MM.1S (cell line): ENCODE results near the gene SREBF1.

Source experiments
- DNase-seq: peaks from one replicate; pipeline ENCODE4 v3.0.0-alpha.2; 2015
- H2AFZ ChIP-seq: fragments of 300-600 bp; sonication (generic); 2 replicates; pipeline ENCODE4 v1.6.0; 2016; ENCODE audit warnings: antibody characterized with exemption, low read length
- H3F3A ChIP-seq: fragments of 300-600 bp; sonication (generic); 2 replicates; pipeline ENCODE4 v1.6.1; 2016; ENCODE audit warnings: mild to moderate bottlenecking, antibody characterized with exemption, low read length, moderate library complexity, mixed read lengths; ENCODE audit not compliant: insufficient read depth
- H3K27ac ChIP-seq: fragments of 300-600 bp; sonication (generic); 2 replicates; pipeline ENCODE4 v1.5.1; 2016; ENCODE audit warnings: mild to moderate bottlenecking, low read length
- H3K27me3 ChIP-seq: fragments of 300-600 bp; sonication (generic); replicated peaks from 2 replicates; pipeline ENCODE4 v1.6.0; 2016; ENCODE audit warnings: low read length; ENCODE audit not compliant: insufficient read depth
- H3K36me3 ChIP-seq: fragments of 300-600 bp; sonication (generic); replicated peaks from 2 replicates; pipeline ENCODE4 v1.6.1; 2016; ENCODE audit warnings: mild to moderate bottlenecking, low read length, mixed read lengths; ENCODE audit not compliant: insufficient read depth
- H3K4me1 ChIP-seq: fragments of 300-600 bp; sonication (generic); 2 replicates; pipeline ENCODE4 v1.6.1; 2016; ENCODE audit warnings: low read length, mixed read lengths
- H3K4me2 ChIP-seq: fragments of 300-600 bp; sonication (generic); 2 replicates; pipeline ENCODE4 v1.6.0; 2016; ENCODE audit warnings: low read depth, low read length
- H3K4me3 ChIP-seq: fragments of 300-600 bp; sonication (generic); 2 replicates; pipeline ENCODE4 v1.5.1; 2016; ENCODE audit warnings: low read length, mixed read lengths
- H3K79me2 ChIP-seq: fragments of 300-600 bp; sonication (generic); 2 replicates; pipeline ENCODE4 v1.6.1; 2016; ENCODE audit warnings: mixed run types, low read length, mixed read lengths
- H3K9ac ChIP-seq: fragments of 300-600 bp; sonication (generic); 2 replicates; pipeline ENCODE4 v1.6.1; 2016; ENCODE audit warnings: low read length, mixed read lengths
- H3K9me2 ChIP-seq: fragments of 300-600 bp; sonication (generic); replicated peaks from 2 replicates; pipeline ENCODE4 v1.6.1; 2016; ENCODE audit warnings: mild to moderate bottlenecking, low read length, mixed read lengths; ENCODE audit not compliant: insufficient read depth
- H3K9me3 ChIP-seq: fragments of 300-600 bp; sonication (generic); replicated peaks from 2 replicates; pipeline ENCODE4 v1.6.1; 2016; ENCODE audit warnings: mild to moderate bottlenecking, low read length, mixed read lengths; ENCODE audit not compliant: insufficient read depth
- H4K20me1 ChIP-seq: fragments of 300-600 bp; sonication (generic); 2 replicates; pipeline ENCODE4 v1.6.1; 2016; ENCODE audit warnings: mild to moderate bottlenecking, low read length, moderate library complexity, mixed read lengths; ENCODE audit not compliant: insufficient read depth
- EZH2 ChIP-seq: fragments of 300-600 bp; sonication (generic); optimal IDR thresholded peaks from 2 replicates; pipeline ENCODE3; 2017; ENCODE audit warnings: low read depth, mild to moderate bottlenecking, antibody characterized with exemption, low read length, mixed read lengths
- EZH2phosphoT487 ChIP-seq: fragments of 300-600 bp; sonication (generic); IDR thresholded peaks from 2 replicates; pipeline ENCODE4 v1.6.1; 2018; ENCODE audit warnings: antibody characterized with exemption, low read length
- TF ChIP-seq, protein P1 (sequence below): fragments of 300-600 bp; sonication (generic); IDR thresholded peaks from 2 replicates; pipeline ENCODE4 v1.5.1; 2016; ENCODE audit warnings: antibody characterized with exemption, low read length, mixed read lengths

SREBF1 gene

DNA sequence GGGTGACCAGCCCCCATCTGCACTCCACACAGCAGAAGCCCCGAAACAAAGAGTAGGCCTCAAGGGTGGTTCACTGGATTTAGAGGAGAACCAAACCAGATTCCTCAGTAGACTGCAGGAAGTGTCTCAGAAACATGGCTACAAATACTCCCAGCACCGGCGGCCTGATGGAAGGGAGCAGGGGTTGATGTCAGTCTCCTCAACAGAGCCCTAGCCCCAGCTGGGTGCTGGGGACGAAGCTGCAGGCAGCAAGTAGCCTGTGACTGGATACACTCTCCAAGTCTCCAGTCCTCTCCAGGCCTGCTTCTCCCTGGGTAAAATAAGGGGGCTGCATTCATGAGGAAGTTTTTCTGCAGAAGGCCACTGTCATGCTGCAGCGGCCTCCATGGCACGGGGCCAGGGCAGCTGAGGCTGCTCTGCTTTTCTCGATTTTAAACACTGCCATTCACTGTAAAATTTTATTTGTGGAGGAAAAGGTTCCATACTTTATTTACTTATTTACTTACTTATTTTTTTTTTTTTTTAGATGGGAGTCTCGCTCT, 36.7 kb upstream of the SREBF1 start:
- Histone ChIP-seq H4K20me1 (no peaks in the 10 kb centered on the region), H3K27me3 (no peaks in the 10 kb centered on the region), H2AFZ (no peak overlapping the region), H3K36me3 (no peaks in the 10 kb centered on the region), H3K79me2 (no peaks in the 10 kb centered on the region), H3K4me3 (no peak overlapping the region), H3F3A (no peaks in the 10 kb centered on the region), H3K9ac (no peak overlapping the region), H3K9me2 (no peaks in the 10 kb centered on the region), H3K4me2 (no peak overlapping the region), H3K4me1 (no peaks in the 10 kb centered on the region), H3K9me3 (no peaks in the 10 kb centered on the region), H3K27ac (no peak overlapping the region)
- no peak for TF ChIP-seq EZH2phosphoT487
- DNase-seq = no peak

DNA sequence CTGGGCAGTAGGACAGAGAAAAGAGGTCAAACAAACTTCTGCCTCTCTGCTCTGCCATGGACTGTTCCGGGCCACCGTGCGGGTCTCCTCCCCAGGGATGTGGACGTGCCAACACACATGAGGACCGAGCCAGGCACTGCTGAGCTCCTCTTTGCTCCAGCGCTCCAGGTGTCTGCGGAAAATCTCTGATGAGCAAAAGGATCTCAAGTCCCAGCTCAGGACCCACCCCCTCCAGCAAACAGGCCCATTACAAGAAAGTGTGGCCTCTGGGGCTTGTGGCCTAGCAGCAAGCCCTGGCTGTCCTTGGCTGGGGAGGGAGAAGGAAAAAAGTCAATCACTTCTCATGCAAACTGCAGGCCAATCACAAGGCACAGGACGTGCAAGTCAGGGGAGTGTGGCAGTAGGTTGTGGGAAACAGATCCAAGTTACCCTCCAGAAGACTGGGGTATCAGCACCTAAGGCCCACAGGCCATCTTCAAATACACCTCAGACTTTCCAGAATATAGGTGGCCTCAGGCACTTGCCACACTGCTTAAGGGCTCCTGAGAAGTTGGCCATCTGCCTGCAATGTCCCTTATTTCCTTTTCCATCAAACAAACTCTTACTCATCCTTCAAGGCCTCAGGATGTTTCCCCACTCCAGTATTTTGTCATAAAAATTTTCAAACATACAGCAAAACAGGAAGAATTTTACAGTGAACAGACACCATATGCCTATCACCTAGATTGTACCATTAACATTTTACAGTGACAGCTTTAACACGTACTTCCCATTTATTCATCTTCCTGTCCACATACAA, 36.0 kb upstream of the SREBF1 start:
- no peak overlapping the region for H2AFZ ChIP-seq
- no peaks in the 10 kb centered on the region for H3K79me2 ChIP-seq
- no peaks in the 10 kb centered on the region for H3K27me3 ChIP-seq
- TF ChIP-seq EZH2 (no peak), EZH2phosphoT487 (no peak)
- TF ChIP-seq, protein P1, sequence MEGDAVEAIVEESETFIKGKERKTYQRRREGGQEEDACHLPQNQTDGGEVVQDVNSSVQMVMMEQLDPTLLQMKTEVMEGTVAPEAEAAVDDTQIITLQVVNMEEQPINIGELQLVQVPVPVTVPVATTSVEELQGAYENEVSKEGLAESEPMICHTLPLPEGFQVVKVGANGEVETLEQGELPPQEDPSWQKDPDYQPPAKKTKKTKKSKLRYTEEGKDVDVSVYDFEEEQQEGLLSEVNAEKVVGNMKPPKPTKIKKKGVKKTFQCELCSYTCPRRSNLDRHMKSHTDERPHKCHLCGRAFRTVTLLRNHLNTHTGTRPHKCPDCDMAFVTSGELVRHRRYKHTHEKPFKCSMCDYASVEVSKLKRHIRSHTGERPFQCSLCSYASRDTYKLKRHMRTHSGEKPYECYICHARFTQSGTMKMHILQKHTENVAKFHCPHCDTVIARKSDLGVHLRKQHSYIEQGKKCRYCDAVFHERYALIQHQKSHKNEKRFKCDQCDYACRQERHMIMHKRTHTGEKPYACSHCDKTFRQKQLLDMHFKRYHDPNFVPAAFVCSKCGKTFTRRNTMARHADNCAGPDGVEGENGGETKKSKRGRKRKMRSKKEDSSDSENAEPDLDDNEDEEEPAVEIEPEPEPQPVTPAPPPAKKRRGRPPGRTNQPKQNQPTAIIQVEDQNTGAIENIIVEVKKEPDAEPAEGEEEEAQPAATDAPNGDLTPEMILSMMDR = no peak
- H3K9me2 ChIP-seq = no peaks in the 10 kb centered on the region
- no peak overlapping the region for H3K4me2 ChIP-seq
- no peaks in the 10 kb centered on the region for H3K36me3 ChIP-seq
- no peak overlapping the region for H3K27ac ChIP-seq
- H4K20me1 ChIP-seq = no peaks in the 10 kb centered on the region
- no peak for DNase-seq
- H3K4me1 ChIP-seq = no peaks in the 10 kb centered on the region
- H3K9ac ChIP-seq = no peak overlapping the region
- no peak overlapping the region for H3K4me3 ChIP-seq
- H3F3A ChIP-seq = no peaks in the 10 kb centered on the region
- no peaks in the 10 kb centered on the region for H3K9me3 ChIP-seq

DNA sequence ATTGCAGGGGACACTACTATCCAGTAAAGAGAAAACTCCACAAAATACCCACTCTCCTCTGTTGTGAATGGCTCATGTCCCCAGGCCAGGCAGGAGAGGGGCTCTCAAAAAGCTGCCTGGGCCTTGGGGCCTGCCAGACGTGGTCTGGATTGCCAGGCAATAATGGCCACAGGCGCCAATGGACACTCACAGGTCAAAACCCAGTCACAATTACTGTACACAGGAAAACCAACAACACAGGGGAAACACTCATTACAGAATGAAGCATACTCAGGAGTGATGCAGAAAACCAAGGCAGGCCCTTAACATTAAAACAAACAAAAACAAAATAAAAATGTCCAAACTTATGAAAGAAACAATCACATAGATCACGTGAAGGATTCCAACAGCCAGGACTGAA, 35.1 kb upstream of the SREBF1 start:
- Histone ChIP-seq H3K9ac (no peak overlapping the region), H3K27ac (no peak overlapping the region), H3K4me3 (no peak overlapping the region), H3K9me2 (no peaks in the 10 kb centered on the region), H3F3A (no peaks in the 10 kb centered on the region), H3K4me2 (no peak overlapping the region), H4K20me1 (no peaks in the 10 kb centered on the region), H3K36me3 (no peaks in the 10 kb centered on the region), H3K9me3 (no peaks in the 10 kb centered on the region), H2AFZ (no peak overlapping the region), H3K4me1 (no peaks in the 10 kb centered on the region), H3K79me2 (no peaks in the 10 kb centered on the region), H3K27me3 (no peaks in the 10 kb centered on the region)
- DNase-seq = no peak
- TF ChIP-seq EZH2phosphoT487 (no peak), EZH2 (no peak)

DNA sequence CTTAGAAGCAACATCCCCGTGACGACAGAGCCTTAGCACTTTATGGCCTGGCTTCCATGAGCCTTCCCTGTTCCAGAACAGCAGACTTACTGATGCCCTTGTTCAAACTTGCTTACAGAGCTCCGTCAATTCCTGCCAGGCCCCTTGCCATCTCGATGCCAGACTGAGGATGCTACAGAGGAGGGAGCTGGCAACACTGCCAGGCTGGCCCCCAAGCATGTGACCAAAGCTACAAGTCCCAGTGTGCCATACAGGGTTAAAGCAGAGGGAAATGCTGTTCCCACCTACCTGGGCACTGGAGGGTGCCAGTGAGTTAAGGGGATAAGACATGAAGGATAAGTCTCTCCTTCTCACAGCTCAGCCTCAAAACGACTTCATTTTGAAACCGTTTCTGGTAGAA, 33.5 kb upstream of the SREBF1 start:
- Histone ChIP-seq H3K36me3 (no peaks in the 10 kb centered on the region), H3K27ac (no peak overlapping the region), H4K20me1 (no peaks in the 10 kb centered on the region), H3K27me3 (no peaks in the 10 kb centered on the region), H3K9me3 (no peaks in the 10 kb centered on the region), H3K4me2 (no peak overlapping the region), H3F3A (no peaks in the 10 kb centered on the region), H3K9me2 (no peaks in the 10 kb centered on the region), H3K79me2 (no peaks in the 10 kb centered on the region), H3K4me3 (no peak overlapping the region), H3K9ac (no peak overlapping the region), H2AFZ (no peak overlapping the region), H3K4me1 (no peaks in the 10 kb centered on the region)
- DNase-seq = no peak
- TF ChIP-seq EZH2phosphoT487 = no peak
- TF ChIP-seq EZH2 = no peak
- TF ChIP-seq, protein P1 = no peak
